Neutrophil (primary cell): Measurements from ENCODE around the gene SHC2.
"Not testable (repeated sequence)": the region's sequence is repeated elsewhere in the genome, so short reads cannot be mapped to it uniquely, and the experiment has no call there.

Source experiments
- H3K27ac ChIP-seq: fragments of 200-600 bp; sonication (generic); 2 replicates; pipeline ENCODE4 v1.5.1; 2016; ENCODE audit warnings: mild to moderate bottlenecking, moderate library complexity
- H3K27me3 ChIP-seq: fragments of 200-600 bp; sonication (generic); 2 replicates; pipeline ENCODE4 v1.6.0; 2016; ENCODE audit warnings: mild to moderate bottlenecking
- H3K36me3 ChIP-seq: fragments of 200-600 bp; sonication (generic); 2 replicates; pipeline ENCODE4 v1.5.1; 2017
- H3K4me1 ChIP-seq, 2 experiments: fragments of 200-600 bp in 1 of 2; sonication (generic) in 1 of 2; 1 replicate in 1 of 2; 2 replicates in 1 of 2; pipeline versions ENCODE4 v1.5.1 to v1.6.1; 2013 to 2016; ENCODE audit warnings: low read depth in 1 of 2, low read length in 1 of 2, mild to moderate bottlenecking in 1 of 2, moderate library complexity in 1 of 2; ENCODE audit not compliant: control insufficient read depth in 1 of 2, insufficient read depth in 1 of 2
- H3K4me3 ChIP-seq, 2 experiments: fragments of 200-600 bp in 1 of 2; sonication (generic) in 1 of 2; 1 replicate in 1 of 2; 2 replicates in 1 of 2; pipeline ENCODE4 v1.5.1; 2013 to 2016; ENCODE audit warnings: low read depth in 1 of 2, low read length in 1 of 2, mild to moderate bottlenecking in 1 of 2, moderate library complexity in 1 of 2
- H3K9me3 ChIP-seq: fragments of 200-600 bp; sonication (generic); 2 replicates; pipeline ENCODE4 v1.5.1; 2016
- CTCF ChIP-seq: fragments of 200-600 bp; sonication (generic); IDR thresholded peaks from 2 replicates; pipeline ENCODE4 v1.5.1; 2016; ENCODE audit warnings: antibody characterized with exemption

The SHC2 gene

GRCh38 chr19:413756-414420, 46.9 kb downstream of the SHC2 start:
- Histone ChIP-seq H3K36me3 (no peaks in the 10 kb centered on the region), H3K4me3 (no peak overlapping the region), H3K9me3 (no peaks in the 10 kb centered on the region), H3K4me1 (no peaks in the 10 kb centered on the region), H3K27ac (no peak overlapping the region), H3K27me3 (peaks cover 47% of the 10 kb centered on the region)
- TF ChIP-seq CTCF, result no peak

- peaks cover 54% of the 10 kb centered on the region for H3K27me3 ChIP-seq
- TF ChIP-seq CTCF, result no peak
Measured at GRCh38 chr19:412356-413355, 48.2 kb downstream of the SHC2 start.

GRCh38 chr19:411723-412355, 49.0 kb downstream of the SHC2 start:
- Histone ChIP-seq H3K27ac (no peak overlapping the region), H3K27me3 (peaks cover 58% of the 10 kb centered on the region), H3K9me3 (no peaks in the 10 kb centered on the region), H3K36me3 (no peaks in the 10 kb centered on the region), H3K4me1 (no peaks in the 10 kb centered on the region), H3K4me3 (no peak overlapping the region)
- TF ChIP-seq CTCF, result no peak

More at GRCh38 chr19:412356-413355, 48.2 kb downstream of the SHC2 start:
- no peaks in the 10 kb centered on the region for H3K4me1 ChIP-seq
- no peaks in the 10 kb centered on the region for H3K36me3 ChIP-seq
- H3K4me3 ChIP-seq, result no peak overlapping the region
- H3K9me3 ChIP-seq, result no peaks in the 10 kb centered on the region
- no peak overlapping the region for H3K27ac ChIP-seq

GRCh38 chr19:411121-411722, 49.6 kb downstream of the SHC2 start:
- H3K27me3 ChIP-seq, result peaks cover 64% of the 10 kb centered on the region
- H3K9me3 ChIP-seq, H3K27ac ChIP-seq, H3K4me1 ChIP-seq, H3K36me3 ChIP-seq, H3K4me3 ChIP-seq: not testable (repeated sequence)

- TF ChIP-seq CTCF, result no peak
- no peaks in the 10 kb centered on the region for H3K4me1 ChIP-seq
- peaks cover 73% of the 10 kb centered on the region for H3K27me3 ChIP-seq
- H3K36me3 ChIP-seq, result no peaks in the 10 kb centered on the region
- no peak overlapping the region for H3K27ac ChIP-seq
- no peaks in the 10 kb centered on the region for H3K9me3 ChIP-seq
- no peak overlapping the region for H3K4me3 ChIP-seq
Measured at GRCh38 chr19:410243-410781, 50.5 kb downstream of the SHC2 start.
